Activated naive CD4-positive, alpha-beta T cell treated with anti-CD3 and anti-CD28 coated beads, Interleukin-2, amount 50 U/mL, for 72 hours (primary cell): ENCODE measurements around the gene WDR37. TPM values are rescaled to one million over a fixed set of nuclear protein-coding genes. Genes with fewer than 3 reads are reported as not detected.

Experiments
- ATAC-seq, 2 donors: fragments of 150-1000 bp; cut with Tn5 transposase; 2 replicates each; pipeline ENCODE4 v1.10.0; 2021; ENCODE audit warnings: mild to moderate bottlenecking in 2 of 2, moderate library complexity in 2 of 2
- DNase-seq, 2 donors: peaks; one replicate each; pipeline ENCODE4 v3.0.0; 2021 to 2022; ENCODE audit warnings: low spot score in 2 of 2
- H3K27ac Mint-ChIP-seq, 2 donors: one replicate each; pipeline ENCODE4 v1.8.0; 2022; ENCODE audit warnings: mild to moderate bottlenecking in 2 of 2, mixed read lengths in 2 of 2
- H3K36me3 Mint-ChIP-seq, 2 donors: one replicate each; pipeline ENCODE4 v1.8.0; 2022; ENCODE audit warnings: mixed read lengths in 2 of 2
- H3K9me3 Mint-ChIP-seq, 2 donors: one replicate each; pipeline ENCODE4 v1.8.0; 2022; ENCODE audit warnings: mixed read lengths in 2 of 2
- total RNA-seq, 2 donors: library from RNA; stranded (reverse); gene quantifications; one replicate each; pipeline ENCODE4 v1.2.3, GENCODE V29; 2022

Gene WDR37
- total RNA-seq, 2 donors from 2014 or later, result 21.2 to 31.5 TPM

DNA sequence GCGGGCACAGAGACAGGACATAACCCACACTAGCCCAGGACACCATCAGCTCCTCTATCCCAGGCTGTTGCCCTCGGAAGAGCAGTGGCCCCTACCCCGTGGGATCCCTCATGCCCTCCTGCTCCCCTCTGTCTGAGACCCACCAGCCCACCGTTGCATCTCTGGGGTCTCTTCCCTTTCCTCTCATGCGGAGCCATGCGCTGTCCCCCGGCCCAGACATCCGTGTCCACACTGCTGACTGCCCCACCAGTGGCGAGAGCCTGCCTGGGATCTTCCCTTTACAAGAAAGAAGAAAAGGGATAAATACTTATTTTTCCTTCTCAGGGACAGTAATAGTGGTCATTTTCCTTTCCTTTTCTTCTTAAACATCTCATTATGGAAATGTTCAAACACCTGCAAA is 115.4 kb downstream of the WDR37 start:
- ATAC-seq (no peak), DNase-seq (no peak)
- no peak overlapping the region for H3K27ac Mint-ChIP-seq
- no peaks in the 10 kb centered on the region for H3K36me3 Mint-ChIP-seq
- H3K9me3 Mint-ChIP-seq, result no peaks in the 10 kb centered on the region

DNA sequence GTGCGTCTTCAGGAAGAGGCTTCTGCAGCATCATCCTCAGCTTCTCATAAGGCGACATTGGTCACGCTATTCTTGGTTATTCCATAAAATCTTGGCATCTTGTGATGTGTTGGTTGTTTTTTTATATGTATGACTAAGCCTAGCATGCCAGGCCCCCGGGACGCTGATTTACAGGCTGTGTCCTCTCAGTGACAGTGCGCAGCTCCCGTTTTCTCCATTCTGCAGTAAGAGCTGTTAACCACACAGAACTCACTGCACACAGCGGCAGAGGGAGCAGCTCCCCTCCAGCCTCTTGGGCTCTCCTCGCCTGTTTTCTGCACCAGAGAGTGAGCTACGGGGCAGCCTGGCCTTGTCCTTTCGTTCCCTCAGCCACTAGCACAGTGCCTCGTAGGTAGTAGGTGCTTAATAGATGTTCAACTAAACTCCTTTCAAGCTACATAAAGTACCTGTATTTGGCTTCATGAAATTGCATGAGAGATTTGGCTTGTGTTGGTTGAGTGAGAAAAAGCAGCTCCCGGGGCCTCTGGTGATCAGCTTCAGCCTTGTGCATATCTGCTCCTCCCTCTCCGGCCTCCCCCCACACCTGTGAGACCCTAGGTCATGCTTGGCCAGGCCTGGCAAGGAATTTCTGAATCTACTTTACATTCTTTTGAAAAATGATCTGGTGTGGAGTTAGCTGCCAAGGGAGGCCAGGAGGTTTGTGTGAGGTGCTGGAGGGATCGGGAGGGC is 116.2 kb downstream of the WDR37 start:
- Mint-ChIP-seq H3K27ac (no peak overlapping the region), H3K9me3 (no peaks in the 10 kb centered on the region), H3K36me3 (no peaks in the 10 kb centered on the region)
- ATAC-seq (no peak), DNase-seq (no peak)

DNA sequence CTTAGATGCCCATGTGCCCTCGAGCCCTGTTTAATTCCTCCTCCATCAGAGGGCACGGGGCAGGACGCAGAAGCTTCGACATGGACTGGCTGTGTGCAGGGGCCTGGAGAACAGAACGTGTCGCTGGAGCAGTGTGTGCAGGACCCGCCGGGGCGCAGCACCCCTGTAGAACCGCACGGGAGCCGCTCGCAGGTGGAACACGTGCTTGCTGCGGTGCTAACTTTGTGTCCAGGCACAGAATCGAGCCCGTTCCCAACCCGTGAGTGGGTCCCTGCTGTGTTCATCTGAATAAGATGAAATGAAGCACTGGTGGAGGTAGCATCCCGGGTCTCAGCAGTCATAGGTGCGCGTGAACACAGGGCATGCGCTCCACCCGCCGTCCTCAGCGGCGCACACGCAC is 116.9 kb downstream of the WDR37 start:
- no peak for ATAC-seq
- H3K27ac Mint-ChIP-seq, result no peak overlapping the region
- H3K9me3 Mint-ChIP-seq, result no peaks in the 10 kb centered on the region
- no peak for DNase-seq
- H3K36me3 Mint-ChIP-seq, result no peaks in the 10 kb centered on the region

DNA sequence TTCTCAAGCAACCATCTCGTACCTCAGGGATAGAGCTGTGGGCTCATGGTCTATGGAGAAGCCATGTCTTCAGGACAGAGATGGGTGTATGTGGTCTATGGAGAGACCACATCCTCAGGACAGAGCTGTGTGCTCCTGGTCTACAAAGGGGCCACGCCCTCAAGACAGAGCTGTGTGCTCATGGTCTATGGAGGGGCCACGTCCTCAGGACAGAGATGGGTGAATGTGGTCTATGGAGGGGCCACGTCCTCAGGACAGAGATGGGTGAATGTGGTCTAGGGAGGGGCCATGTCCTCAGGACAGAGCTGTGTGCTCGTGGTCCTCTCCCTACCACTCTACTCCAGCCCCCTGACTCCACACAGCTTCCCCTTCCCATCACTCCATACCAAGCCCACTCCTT is 117.8 kb downstream of the WDR37 start:
- Mint-ChIP-seq H3K27ac (no peak overlapping the region), H3K36me3 (no peaks in the 10 kb centered on the region), H3K9me3 (no peaks in the 10 kb centered on the region)
- DNase-seq (no peak), ATAC-seq (peak in 1 of 2 donors; percentile 16)

DNA sequence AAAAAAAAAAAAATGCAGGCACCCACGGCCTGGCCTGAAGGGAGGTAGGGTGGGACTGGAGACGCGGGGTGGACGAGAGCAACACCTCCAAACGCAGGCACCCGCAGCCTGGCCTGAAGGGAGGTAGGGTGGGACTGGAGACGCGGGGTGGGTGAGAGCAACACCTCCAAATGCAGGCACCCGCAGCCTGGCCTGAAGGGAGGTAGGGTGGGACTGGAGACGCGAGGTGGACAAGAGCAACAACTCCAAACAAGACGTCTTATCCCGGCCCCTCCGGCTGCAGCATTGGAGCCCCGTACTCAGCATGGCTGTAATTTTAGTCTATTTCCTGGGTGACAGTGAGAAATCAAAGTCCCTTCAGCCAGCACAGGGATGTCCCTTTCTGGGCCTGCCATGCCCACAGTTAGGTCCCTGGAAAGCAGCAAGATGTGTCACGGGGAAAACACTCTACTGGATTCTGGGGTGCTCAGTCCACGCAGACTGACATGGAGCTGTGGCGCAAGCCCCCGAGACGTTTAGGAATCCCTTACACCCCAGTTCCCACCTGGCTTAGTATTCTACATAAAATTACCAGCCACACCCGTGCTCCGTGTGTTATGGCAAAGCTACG is 119.9 kb downstream of the WDR37 start:
- no peak for DNase-seq
- no peak for ATAC-seq

DNA sequence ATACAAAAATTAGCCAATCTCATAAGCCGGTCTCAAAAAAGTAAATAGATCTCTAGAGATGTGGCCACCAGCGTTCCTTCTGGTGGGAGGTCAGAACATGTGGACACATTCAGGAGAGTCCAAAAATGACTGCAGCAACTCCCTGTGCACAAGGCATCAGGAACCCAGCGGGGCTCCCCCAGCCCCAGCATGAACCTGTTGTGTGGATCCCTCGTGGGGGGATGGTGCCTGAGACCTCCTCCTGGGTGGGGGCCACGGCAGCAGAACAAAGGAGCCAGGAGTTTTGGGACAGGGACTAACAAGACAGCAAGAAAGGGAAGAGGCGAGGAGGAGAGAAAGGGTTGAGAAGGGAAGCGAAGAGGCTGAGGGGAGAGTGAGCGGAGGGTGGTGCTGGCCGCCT is 121.8 kb downstream of the WDR37 start:
- DNase-seq (no peak), ATAC-seq (no peak)
- Mint-ChIP-seq H3K36me3 (no peaks in the 10 kb centered on the region), H3K27ac (no peak overlapping the region), H3K9me3 (no peaks in the 10 kb centered on the region)

More for the DNA sequence above, 119.9 kb downstream of the WDR37 start:
- no peaks in the 10 kb centered on the region for H3K9me3 Mint-ChIP-seq
- H3K27ac Mint-ChIP-seq, result no peak overlapping the region
- no peaks in the 10 kb centered on the region for H3K36me3 Mint-ChIP-seq

DNA sequence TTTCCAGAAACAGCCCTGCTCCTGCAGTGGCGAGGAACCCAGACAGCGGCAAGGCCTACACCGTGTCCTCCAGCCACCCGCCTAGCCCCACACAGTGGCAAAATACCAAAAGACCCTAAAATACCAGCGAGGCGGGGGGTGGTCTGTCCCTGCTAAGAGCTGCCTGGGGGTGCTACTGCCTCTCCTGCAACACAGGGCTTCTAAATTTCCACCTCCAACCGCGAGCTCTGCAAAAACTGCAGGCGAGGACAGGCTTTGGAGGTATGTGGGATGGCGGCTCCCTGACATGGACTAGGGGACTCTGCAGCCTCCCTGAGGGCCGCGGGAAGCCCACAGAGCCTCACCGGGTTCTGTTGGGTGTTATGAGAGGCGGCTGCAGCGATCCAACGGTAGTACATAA is 122.3 kb downstream of the WDR37 start:
- DNase-seq (no peak), ATAC-seq (no peak)
- Mint-ChIP-seq H3K36me3 (no peaks in the 10 kb centered on the region), H3K9me3 (no peaks in the 10 kb centered on the region), H3K27ac (no peak overlapping the region)

DNA sequence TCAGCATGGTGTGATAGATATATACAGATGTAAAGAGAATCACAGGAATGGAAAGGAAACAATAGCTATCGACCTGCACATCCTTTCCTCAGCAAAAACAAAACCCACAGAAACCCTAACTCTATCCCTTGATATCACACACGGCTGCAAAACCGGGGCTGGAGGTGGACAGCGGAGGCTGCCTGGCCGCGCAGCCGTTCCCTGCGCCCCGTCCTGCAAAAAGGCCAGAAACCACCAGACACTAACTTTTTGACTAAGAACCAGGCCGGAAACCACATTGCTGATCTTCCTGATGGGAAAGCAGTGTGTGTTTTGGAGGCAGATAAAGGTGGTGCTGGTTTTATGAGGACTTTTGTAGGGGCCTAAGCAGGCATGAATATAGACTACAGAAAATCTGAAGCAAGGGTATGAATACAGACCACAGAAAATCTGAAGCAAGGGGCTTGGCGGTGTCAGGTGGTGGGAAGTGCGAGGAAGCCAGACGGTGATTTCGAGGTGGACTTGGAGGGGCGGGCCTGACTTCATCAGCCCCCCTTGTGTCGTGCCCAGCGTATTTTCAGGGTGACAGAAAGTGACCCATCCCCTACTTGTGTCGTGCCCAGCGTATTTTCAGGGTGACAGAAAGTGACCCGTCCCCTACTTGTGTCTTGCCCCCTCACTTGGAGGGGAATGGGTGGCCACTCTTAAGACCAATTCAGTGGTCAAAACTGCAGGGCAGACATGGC is 123.3 kb downstream of the WDR37 start:
- no peaks in the 10 kb centered on the region for H3K9me3 Mint-ChIP-seq
- no peak overlapping the region for H3K27ac Mint-ChIP-seq
- no peak for ATAC-seq
- no peaks in the 10 kb centered on the region for H3K36me3 Mint-ChIP-seq
- no peak for DNase-seq

DNA sequence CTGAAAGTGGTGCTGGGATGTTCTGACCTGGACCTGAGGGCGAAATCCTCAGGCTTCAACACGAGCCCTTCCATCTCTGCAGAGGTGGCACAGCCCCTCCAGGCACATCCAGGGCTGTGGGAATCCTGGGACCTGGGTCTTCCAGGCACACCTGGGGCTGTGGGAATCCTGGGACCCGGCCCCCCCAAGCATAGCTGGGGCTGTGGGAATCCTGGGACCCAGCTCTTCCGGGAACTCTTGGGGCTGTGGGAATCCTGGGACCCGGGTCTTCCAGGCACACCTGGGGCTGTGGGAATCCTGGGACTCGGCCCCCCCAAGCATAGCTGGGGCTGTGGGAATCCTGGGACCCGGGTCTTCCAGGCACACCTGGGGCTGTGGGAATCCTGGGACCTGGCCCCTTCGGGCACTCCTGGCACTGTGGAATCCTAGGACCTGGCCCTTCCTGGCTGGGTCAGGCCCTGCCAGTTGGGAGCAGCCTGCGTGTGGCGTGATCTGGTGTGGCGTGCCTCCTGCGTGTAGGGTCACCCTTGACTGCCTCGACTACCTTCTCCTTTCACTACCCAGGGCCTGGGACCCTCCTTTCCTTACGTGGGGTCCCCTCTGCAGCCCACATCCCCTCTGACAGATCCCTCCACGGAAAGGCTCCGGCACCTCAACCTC is 124.0 kb downstream of the WDR37 start:
- no peak overlapping the region for H3K27ac Mint-ChIP-seq
- no peaks in the 10 kb centered on the region for H3K36me3 Mint-ChIP-seq
- no peaks in the 10 kb centered on the region for H3K9me3 Mint-ChIP-seq
- no peak for ATAC-seq
- DNase-seq, result no peak

DNA sequence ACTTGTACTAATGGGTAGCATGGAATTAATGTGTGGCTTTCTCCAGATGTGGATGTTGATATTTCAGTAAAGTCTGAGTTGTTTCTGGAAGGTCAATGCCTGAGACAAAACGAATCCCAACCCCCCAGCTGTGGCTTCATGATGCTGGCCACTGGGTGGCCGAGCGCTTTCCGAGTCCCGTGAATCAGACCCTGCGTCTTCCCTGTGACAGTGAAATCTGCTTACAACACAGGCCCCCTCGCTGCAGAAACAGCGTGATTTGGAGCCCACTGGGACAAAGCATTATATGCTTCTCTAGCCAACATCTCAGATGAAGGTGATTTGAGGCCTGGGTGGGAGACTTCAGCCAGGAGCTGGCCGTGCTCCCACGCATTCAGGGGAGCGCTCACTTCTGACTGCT is 124.7 kb downstream of the WDR37 start:
- H3K9me3 Mint-ChIP-seq, result no peaks in the 10 kb centered on the region
- no peaks in the 10 kb centered on the region for H3K36me3 Mint-ChIP-seq
- DNase-seq (no peak), ATAC-seq (no peak)
- H3K27ac Mint-ChIP-seq, result no peak overlapping the region

Other genes with a start within 250 kb of the WDR37 start
- gene LARP4B, start 124.7 kb upstream of the WDR37 start, total RNA-seq, result 100 to 1,000 TPM in 1 of 2 donors, 10 to 100 TPM in 1; 87.4 to 122 TPM
- 100 to 1,000 TPM in 1 of 2 donors, 10 to 100 TPM in 1; 96.5 to 123 TPM for gene GTPBP4, start 68.0 kb upstream of the WDR37 start, total RNA-seq
- not detected for gene IDI2, start 30.5 kb upstream of the WDR37 start, total RNA-seq
- 10 to 100 TPM; 52.6 to 81.1 TPM for gene IDI1, start 7.3 kb upstream of the WDR37 start, total RNA-seq